HG03039 (cell line): ENCODE measurements around the gene CHMP3.
"Not testable (repeated sequence)": the region's sequence is repeated elsewhere in the genome, so short reads cannot be mapped to it uniquely, and the experiment has no call there.

Experiments used
- ATAC-seq: cut with Tn5 transposase; IDR thresholded peaks from one replicate; pipeline ENCODE4 v1.9.1; 2021; ENCODE audit warnings: mild to moderate bottlenecking, moderate library complexity; ENCODE audit not compliant: unreplicated experiment

The CHMP3 gene

DNA sequence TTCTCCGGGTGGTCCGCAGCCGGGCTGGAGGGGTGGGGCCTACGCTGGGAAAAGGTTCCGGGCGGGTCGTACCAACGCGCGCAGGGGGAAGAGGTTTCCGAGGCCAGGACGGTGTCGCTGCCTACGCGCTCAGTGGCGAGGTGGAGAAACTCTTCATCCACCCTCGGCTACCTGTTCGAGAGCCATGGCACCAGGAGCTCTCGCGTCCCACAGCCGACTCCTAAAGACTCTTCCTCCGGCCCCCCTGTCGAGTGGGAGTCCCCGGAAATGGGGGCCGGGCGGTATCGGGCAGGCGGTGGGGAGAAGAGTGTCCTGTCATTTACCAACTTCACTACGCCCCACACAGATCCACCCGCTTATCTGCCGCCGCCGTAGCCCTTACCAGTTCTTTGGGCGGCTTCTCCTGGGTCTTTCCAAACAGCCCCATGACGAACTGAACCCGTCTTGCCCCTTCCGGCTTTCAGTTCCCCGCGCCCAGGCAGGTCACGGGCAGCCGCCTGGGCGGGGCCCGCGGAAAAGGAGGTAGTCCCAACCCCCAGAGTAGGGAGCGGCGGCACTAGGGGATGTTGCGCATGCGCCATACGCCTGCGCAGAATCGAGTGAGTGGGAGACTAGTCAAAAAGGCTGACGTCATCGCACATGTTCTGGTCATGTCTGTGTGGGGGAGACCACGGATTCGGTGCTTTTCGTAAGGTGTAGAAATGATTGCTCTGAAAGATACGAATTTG is at the start of gene CHMP3:
CHMP3 (minus strand) TSS at position 522 of the 728 bp plus-strand sequence; CDS start at position 427, 95 bp downstream.
- ATAC-seq, result peak; percentile 81

DNA sequence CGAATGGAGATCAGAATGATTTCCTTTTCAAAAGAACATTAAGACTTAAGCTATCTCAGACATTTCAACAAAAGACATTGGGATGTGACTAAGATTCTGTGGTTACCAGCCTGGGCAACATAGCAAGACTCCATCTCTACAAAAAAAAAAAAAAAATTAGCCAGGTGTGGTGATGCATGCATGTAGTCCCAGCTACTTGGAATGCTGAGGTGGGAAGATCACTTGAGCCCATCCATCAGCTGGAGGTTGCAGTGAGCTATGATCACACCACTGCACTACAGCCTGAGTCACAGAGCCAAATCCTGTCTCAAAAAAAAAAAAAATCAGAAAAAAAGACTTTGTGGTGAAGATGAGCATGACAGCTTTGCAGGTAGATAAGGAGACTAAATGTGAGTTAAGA is 47.6 kb upstream of the CHMP3 start:
- no peak for ATAC-seq

DNA sequence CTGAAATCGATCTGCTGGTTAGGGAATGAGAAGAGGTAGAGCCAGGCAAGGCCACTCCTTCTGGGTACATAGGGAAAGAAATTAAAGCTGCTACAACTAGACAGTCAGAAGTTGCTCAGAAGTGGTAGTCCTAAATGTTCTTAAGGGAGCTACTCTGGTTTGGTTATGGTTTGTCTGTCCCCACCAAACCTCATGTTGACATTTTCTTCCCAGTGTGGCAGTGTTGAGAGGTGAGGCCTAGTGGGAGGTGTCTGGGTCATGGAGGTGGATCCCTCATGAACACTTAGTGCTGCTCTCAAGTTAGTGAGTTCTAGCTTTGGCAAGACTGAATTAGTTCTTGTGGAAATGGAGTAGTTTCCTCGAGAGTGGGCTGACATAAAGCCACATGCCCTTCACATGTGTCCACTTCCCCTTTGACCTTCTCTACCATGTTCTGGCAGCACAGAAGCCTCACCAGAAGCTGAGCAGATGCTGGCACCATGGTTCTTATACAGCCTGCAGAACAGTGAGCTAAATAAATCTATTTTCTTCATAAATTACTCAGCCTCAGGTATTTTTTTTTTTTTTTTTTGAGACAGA is 45.7 kb upstream of the CHMP3 start:
- ATAC-seq, result no peak

DNA sequence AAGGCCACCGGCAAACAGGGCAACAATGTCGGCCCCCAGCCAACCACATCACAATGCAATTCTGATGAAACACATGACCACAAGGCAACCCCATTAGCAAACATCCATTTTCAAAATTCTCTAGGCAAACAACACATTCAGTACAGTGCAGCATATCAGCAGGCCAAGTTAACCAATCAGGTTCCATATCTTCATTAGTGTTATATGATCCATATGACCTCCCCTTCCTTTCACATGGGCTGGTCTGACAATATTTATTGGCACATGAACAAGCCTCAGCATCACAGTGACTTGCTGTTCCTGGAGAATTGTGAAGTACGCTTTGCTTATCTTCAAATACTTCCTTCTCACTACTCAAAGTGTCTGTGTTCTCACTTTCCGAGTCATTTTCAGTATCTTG is 40.7 kb upstream of the CHMP3 start:
- ATAC-seq, result no peak

DNA sequence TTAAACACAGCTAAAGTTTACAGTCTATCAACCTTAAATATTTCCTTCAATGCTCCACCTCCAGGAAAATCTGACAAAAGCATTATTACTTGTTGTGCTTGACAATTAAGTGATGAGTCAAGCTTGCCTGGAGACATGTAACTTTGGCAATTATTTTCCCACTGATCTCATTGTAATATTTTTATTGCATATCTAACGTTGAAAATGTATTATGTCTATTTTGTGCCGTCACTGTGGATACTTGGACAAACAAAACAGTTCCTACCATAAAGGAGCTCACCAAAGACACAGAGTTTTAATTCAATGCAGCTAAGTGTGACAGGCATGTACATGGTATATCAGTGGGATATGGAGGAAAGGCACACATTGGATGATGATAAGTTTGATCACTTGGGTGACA is 35.7 kb upstream of the CHMP3 start:
- no peak for ATAC-seq

DNA sequence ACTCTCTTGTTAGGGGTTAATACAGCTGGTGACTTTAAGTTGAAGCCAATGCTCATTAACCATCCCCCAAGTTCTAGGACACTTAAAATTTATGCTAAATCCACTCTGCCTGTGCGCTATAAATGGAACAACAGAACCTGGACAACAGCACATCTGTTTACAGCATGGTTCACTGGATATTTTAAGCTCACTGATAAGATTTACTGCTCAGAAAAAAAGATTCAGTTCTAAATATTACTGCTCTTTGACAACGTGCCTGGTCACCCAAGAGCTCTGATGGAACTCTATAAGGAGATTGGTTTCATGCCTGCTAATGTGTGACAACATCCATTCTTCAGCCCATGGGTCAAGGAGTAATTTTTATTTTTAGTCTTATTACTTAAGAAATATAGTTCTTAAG is 32.9 kb upstream of the CHMP3 start:
- no peak for ATAC-seq

DNA sequence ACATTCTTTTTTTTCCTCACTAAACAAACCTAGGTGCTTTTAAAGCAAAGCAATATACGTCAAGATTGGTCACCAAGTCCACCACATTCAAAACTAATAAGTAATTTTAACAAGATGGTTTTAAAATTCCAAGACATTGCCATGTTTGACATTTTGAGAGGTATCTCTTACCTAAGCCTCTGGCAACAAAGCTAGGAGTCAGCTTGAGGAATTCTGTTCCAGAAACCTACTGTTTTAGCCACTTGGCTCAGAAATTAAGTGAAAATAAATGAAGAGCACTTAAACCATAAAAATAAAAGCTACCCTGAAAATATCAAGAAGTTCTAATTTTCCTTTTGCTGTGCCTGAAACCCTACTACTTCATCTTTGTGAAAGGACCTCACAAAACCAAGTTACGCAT is 30.0 kb upstream of the CHMP3 start:
- ATAC-seq, result no peak

DNA sequence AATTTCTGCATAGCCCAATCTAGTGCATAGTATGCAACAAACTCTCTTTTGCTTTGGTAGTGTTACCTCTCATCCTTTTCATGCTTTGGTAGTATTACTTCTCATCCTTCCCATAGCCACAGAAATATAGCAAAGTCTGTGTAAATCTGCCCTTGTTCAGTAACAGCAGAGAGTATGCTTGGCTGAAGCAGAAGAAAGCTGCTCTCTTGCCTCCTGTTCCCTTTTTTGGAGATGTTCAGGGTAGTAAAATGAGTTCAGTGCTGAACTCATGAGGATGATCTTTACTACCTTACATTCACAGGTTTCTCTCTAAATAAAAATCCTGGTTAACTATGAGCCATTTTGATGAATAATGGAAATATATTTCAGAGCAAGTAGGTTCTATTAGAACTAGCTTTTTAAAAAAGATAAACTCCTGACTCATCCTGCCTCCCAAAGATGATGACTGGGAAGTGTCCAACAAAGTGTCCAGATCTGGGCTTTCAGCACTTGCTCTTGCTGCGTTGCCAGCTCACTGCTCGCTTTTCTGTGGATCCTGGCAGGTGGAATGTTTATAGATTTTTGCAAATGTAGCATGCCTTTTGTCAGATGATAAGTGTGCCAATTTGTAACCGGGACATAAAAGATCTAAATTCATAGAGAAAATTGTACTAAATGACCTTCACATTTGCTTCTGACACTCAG is 29.4 kb upstream of the CHMP3 start:
- ATAC-seq, result no peak

DNA sequence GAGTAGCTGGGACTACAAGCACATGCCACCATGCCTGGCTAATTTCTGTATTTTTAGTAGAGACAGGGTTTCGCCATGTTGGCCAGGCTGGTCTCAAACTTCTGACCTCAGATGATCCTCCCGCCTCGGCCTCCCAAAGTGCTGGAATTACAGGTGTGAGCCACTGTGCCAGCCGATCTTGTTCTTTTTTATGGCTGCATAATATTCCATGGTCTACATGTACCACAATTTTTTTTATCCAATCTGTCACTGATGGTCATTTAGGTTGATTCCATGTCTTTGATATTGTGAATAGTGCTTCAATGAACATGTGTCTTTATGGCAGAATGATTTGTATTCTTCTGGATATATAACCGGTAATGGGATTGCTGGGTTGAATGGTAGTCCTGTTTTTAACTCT is 26.5 kb upstream of the CHMP3 start:
- not testable (repeated sequence) for ATAC-seq

DNA sequence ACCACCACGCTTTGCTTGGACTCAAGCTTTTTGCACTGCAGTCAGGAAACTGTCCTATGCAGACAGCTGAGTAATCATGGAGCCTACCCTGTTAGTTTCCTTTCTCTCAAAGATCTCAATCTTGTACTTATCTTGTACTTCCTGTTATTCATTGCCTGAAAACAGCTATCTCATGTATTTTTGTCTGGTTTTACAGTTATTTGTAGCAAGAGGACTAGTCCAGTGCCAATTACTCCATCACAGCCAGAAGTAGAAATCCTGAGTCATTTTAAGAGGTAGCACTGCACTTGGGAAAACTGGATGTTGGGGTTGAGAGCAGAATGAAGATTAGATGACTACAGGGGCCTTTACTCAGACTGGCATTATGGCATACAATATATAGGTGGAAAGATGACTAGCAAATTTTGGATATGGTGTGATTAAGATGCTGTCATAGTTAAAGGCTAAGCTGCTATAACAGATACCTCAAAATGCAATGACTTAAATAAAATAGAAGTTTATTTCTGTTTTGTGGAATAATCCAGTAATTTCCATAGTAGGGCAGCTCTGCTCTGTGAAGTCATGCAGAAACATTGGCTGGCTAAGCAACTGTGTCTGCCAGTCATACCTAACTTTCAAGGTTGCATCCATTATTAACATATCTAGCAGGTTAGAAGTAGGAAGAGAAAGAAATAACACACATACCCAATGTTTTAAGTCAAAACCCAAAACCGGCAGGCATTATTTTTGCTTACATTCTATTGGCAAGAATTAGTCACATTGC is 21.1 kb upstream of the CHMP3 start:
- ATAC-seq, result peak; percentile 69

DNA sequence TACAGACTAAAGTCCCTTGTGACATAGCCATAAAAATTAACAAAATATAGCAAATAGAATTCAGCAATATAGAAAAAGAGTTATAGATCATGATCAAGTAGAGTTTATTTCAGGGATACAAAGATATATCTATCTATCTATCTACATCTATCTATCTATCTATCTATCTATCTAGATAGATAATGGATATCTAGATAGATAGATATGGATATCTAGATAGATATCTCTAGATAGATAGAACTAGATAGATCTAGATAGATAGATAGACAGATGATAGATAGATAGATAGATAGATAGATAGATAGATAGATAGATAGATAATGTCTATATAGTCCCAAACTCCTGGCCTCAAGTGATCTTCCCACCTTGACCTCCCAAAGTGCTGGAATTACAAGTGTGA is 17.3 kb upstream of the CHMP3 start:
- ATAC-seq, result no peak

DNA sequence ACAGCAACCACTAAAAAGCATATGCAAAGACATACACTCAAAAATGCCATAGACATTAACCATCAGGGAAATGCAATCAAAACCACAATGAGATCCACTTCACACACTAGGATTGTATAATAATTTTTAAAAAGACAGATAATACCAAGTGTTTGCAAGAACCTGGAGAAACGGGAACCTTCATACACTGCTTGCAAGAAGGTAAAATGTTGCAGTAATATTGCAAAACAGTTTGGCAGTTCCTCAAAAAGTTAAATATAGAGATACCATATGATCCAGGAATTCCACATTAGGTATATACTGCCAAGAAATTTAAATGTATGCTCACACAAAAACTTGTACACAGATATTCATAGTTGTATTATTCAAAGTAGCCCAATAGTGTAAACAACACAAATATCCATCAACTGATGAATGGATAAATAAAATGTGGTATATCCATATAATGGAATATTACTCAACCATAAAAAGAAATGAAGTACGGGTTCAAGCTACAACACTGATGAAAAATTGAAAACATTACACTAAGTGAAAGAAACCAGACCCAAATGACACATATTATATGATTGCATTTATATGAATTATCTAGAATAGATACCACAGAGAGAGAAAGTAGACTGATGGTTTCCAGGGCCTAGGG is 14.7 kb upstream of the CHMP3 start:
- no peak for ATAC-seq

DNA sequence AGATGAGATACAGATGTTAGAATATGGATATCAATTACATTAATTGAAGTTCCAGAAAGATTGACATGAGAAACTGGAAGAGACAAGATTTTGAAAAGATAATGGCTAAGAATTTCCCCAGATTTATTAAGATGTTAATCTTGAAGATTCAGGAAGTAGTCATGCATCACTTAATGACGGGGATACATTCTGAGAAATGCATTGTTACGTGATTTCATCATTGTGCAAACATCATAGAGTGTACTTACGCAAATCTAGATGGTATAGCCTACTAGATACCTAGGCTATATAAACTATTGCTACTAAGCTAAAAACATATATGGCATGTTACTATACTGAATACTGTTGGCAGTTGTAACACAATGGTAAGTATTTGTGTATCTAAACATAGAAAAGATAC is 6.8 kb upstream of the CHMP3 start:
- ATAC-seq, result no peak

DNA sequence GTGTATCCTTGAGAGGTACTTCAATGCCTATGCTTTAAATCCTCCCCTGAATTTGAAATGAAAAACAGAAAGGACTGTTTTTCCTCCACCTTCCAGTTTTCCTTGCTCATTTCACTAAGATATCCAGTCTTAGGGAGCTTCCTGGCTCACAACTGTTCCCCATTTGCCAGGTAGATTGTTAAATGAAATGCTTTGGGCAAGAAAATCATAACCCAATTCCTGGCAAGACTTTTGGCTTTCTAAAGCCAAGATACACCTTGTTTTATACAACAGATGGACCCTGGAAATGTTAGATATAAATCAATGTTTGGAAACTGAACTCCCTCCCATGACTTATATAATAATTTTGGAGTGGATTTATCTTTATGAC is 3.6 kb upstream of the CHMP3 start:
- no peak for ATAC-seq

DNA sequence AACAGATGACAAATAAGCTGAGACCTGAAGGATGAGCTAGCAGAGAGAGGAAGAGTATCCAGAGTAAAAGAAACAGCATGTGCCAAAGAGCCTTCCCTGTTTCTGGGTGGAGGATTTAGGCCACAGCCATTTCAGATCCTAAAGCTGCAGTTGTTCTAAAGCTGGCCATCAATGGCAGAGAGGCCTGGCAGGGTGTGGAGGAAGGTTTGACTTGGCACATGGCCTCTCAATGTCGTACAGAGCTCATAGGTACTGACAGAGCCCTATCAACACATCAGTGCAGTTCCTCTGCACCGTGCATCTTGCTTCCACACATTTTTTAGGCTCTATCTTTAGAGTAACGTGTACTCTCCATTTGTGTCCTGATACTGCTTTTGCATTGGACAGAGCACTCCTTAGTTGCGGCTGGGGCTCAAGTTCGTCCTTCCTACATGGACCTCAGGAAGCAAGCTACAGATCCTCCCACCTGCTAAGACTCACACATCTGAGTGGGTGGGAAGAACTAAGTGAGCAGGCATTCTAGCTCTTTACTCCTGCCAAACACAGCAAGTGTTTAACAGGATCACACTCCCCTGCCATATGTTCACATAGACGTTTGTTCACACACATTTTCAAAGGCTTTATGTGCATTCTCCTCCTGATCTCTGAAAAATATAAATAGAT is 3.0 kb upstream of the CHMP3 start:
- ATAC-seq, result no peak

DNA sequence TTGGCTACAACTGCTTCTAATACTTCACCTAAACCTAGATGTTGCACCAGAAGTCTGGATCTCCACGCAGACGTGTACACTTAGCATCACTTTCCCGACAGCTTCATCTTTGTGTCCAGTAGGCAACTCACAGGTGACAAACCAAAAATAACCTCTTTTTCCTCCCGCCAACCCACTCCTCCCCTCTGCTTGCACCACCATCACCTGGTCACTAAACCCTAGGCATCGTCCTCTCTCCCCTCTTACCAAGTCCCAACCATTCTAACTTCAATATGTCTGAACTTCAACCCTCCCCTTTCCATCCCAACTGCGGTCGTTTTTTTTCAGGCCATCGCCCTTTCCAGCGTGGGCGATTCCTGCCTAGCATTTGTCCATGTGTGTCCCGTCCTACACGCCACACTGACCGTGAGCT is 413 bp upstream of the CHMP3 start:
- ATAC-seq, result peak; percentile 0

DNA sequence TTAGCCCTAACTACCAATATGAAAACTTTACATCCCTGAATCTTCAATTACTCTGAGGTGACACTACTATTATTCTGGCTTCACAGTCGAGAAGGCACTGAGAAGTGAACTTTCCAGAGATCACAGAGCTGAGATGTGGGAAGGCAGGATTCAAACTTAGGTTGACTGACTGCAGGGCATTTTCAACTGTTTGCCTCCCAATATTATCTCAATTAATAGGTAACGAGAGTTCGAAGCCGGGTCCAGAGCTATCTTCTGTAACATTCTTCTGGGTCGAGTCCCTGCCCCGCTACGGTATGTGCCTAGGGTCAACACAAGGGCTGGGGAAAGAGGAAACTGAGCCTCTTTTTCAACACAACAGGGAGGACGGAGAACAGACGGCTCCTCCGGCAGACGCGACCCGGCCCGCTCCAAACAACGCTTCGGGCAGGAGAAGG is 740 bp downstream of the CHMP3 start:
- no peak for ATAC-seq

DNA sequence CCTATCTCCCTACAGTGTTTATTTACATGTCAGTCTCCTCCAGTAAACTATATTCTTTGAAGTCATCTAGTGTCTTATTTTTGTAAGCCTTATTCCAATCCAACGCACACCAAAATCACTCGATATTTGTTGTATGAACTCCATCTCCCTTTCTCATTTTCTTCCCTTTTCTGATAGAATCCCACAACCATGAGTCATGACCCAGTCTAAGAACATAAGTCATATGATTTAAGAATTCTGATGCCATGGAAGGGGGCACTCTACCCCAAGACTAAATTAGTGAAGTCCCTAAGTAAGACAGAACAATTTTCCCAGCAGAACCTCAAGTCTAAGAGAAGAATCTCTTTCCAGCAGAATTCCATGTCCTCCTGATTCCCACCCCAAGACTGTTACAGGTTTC is 5.4 kb downstream of the CHMP3 start:
- no peak for ATAC-seq

DNA sequence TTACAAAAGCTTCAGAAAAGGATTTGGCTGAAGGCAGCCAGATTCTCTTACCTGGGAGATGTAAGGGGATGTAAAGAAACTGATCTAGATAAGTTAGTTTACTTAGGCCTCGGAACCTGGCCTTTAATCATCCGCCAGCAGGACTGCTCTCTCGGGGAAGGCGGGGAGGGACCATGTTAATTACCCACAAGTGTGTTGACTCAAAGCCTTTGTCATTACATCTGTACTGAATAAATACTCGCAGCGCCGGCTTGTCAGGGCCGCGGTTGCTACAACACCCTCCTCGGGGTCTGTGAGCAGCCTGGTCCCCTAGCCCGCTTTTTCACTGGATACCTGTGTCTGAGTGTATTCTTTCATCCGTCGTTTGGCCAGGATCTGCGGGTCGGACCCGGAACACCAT is 6.7 kb downstream of the CHMP3 start:
- no peak for ATAC-seq

DNA sequence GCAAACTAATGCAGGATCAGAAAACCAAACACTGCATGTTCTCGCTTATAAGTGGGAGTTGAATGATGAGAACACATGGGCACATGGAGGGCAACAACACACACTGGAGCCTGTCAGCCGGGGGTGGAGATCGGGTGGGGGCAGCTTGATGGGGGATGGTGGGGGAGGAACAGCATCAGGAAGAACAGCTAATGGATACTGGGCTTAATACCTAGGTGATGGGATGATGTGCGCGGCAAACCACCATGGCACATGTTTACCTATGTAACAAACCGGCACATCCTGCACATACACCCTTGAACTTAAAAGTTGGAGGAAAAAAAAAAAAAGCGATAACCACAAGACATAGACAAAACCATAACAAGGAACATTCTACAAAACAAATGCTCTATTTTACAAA is 10.4 kb downstream of the CHMP3 start:
- ATAC-seq, result no peak
